Measurements from ENCODE around the gene CDKN1C.

Gene CDKN1C

DNA sequence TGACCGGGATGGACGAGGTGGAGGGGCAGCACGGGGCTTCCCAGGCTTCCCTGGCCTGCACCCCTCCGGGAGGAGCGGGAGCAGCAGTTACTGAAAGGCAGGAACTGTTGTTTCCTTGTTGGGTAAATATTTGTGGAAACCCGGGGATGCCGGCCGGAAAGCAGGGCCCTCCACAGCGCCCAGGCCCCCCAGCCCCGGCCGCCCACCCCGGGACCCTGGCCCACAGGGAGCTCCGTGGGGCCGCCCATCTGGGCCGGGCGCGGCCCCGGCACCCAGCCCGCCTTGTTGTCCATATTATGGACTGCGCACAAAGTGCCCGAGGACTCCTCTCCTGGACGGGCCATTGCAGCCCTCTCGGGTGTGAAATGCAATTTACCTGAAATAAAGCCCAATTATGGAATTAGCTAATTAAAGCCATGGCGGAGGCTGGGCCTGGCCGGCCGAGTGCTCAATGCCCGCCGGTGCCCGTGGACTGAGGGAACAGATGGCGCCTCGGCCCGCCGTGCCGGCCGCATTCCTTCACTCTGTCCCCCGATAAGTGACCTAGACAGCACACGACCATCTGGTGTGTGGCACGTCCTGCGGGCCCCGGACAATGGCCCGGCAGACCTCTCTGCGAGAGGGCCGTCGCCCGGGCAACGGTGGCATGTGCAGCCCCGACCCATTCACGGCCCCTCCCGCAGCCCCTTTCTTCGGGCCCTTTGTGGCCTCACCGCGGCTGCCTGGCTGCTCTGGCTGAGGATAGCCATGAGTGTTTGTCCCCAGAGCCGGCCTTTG lies 35.4 kb downstream of the CDKN1C start:
- no peak overlapping the region for H3K27ac Mint-ChIP-seq
- peaks cover 30% of the 10 kb centered on the region for H3K4me1 Mint-ChIP-seq
- no peak for DNase-seq
- H3K9me3 Mint-ChIP-seq, result no peaks in the 10 kb centered on the region
- H3K27me3 Mint-ChIP-seq (ENCODE audit: low read depth, poor library complexity), result peaks cover 7% of the 10 kb centered on the region
- H3K36me3 Mint-ChIP-seq (ENCODE audit: low read depth), result no peaks in the 10 kb centered on the region
- TF ChIP-seq CTCF (IDR thresholded peaks at IDR 0.05), result no peak
- H3K4me3 Mint-ChIP-seq, result no peak overlapping the region

- TF ChIP-seq CTCF (IDR thresholded peaks at IDR 0.05), result no peak
- Mint-ChIP-seq H3K4me1 (peaks cover 20% of the 10 kb centered on the region), H3K9me3 (no peaks in the 10 kb centered on the region), H3K27me3 (ENCODE audit: low read depth, poor library complexity) (peaks cover 7% of the 10 kb centered on the region), H3K36me3 (ENCODE audit: low read depth) (no peaks in the 10 kb centered on the region), H3K4me3 (no peak overlapping the region), H3K27ac (no peak overlapping the region)
- DNase-seq, result no peak
These were observed 37.1 kb downstream of the CDKN1C start for GRCh38 chr11:2848497-2848896.

GRCh38 chr11:2847561-2847960 lies 38.0 kb downstream of the CDKN1C start:
- DNase-seq, result no peak
- Mint-ChIP-seq H3K27me3 (ENCODE audit: low read depth, poor library complexity) (peaks cover 7% of the 10 kb centered on the region), H3K4me3 (no peak overlapping the region), H3K9me3 (no peaks in the 10 kb centered on the region), H3K4me1 (peaks cover 20% of the 10 kb centered on the region), H3K36me3 (ENCODE audit: low read depth) (no peaks in the 10 kb centered on the region), H3K27ac (no peak overlapping the region)
- TF ChIP-seq CTCF (IDR thresholded peaks at IDR 0.05), result no peak

DNA sequence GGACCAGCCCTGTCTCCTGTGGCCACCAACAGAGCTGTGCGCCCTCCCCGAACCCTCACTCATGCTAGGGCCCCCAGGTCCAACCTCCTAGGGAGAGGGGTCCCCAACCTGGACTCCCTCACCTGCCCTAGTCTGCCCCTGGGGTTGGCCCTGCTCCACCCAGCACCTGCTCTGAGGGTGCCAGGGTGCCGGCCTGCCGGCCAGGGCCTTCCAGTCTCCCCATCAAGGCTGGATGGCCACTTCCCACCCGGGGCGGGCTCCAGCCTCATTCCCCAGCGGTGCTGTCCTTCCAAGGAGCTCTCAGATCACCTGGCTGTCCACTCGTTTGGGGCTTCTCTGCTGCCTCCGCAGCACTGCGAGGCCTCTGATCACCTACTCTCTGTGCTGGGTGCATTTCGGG lies 39.1 kb downstream of the CDKN1C start:
- peaks cover 8% of the 10 kb centered on the region for H3K27me3 Mint-ChIP-seq (ENCODE audit: low read depth, poor library complexity)
- peaks cover 21% of the 10 kb centered on the region for H3K4me1 Mint-ChIP-seq
- DNase-seq, result no peak
- H3K4me3 Mint-ChIP-seq, result no peak overlapping the region
- H3K27ac Mint-ChIP-seq, result peak overlapping the region; percentile 25
- H3K9me3 Mint-ChIP-seq, result no peaks in the 10 kb centered on the region
- no peak for TF ChIP-seq CTCF (IDR thresholded peaks at IDR 0.05)
- no peaks in the 10 kb centered on the region for H3K36me3 Mint-ChIP-seq (ENCODE audit: low read depth)

GRCh38 chr11:2846056-2846455 lies 39.5 kb downstream of the CDKN1C start:
- no peaks in the 10 kb centered on the region for H3K9me3 Mint-ChIP-seq
- H3K36me3 Mint-ChIP-seq (ENCODE audit: low read depth), result no peaks in the 10 kb centered on the region
- H3K4me3 Mint-ChIP-seq, result no peak overlapping the region
- no peak for DNase-seq
- H3K27ac Mint-ChIP-seq, result no peak overlapping the region
- peaks cover 10% of the 10 kb centered on the region for H3K27me3 Mint-ChIP-seq (ENCODE audit: low read depth, poor library complexity)
- H3K4me1 Mint-ChIP-seq, result peaks cover 25% of the 10 kb centered on the region
- no peak for TF ChIP-seq CTCF (IDR thresholded peaks at IDR 0.05)

- Mint-ChIP-seq H3K27me3 (ENCODE audit: low read depth, poor library complexity) (peaks cover 10% of the 10 kb centered on the region), H3K4me3 (no peak overlapping the region), H3K27ac (no peak overlapping the region), H3K4me1 (peaks cover 36% of the 10 kb centered on the region), H3K36me3 (ENCODE audit: low read depth) (no peaks in the 10 kb centered on the region), H3K9me3 (no peaks in the 10 kb centered on the region)
- TF ChIP-seq CTCF (IDR thresholded peaks at IDR 0.05), result no peak
- no peak for DNase-seq
These were observed 40.6 kb downstream of the CDKN1C start for GRCh38 chr11:2844996-2845395.

Measured in nephron progenitor cell (in vitro differentiated cells).